ENCODE results near the gene SLC7A14.
A peak's percentile ranks its signal among the peaks of the same experiment; 100 is the strongest.

SLC7A14 gene

DNA sequence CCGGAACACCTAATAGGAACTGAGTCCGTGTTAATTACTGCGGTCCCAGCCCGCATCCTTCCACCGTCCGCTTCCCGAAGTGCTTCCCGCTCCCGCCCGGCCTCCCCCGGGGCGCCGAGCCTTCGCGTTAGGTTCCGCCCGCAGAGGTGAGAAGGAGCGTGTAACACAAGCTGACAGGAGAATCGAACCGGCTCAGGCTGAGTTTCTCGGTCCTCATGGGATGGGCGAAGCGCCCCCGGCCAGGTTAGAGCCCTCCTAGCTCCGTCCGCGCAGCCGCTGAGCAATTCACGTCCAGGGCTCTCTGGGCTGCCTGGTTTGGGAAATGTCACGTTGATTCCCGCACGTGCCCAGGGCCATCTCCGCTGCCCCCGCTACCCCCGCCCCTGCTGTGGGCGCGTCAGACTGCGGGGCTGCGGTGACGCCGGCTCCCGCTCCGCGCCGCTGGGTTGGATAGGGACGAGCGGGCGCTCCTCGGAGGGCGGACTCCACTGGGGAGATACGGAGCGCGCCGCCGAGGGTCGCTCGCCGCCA, 166.3 kb downstream of the SLC7A14 start:
- no peak for DNase-seq (ENCODE audit: low read depth)
- no peak overlapping the region for H3K4me3 ChIP-seq (ENCODE audit: low read depth, low read length)
- TF ChIP-seq MYC (IDR thresholded peaks at IDR 0.05; ENCODE audit: low read depth, low read length) (no peak), POLR2A (IDR thresholded peaks at IDR 0.05; ENCODE audit: extremely low read depth, insufficient read length) (no peak), CTCF (IDR thresholded peaks at IDR 0.05; ENCODE audit: low read depth, low read length) (no peak)
- TF ChIP-seq, protein P1, sequence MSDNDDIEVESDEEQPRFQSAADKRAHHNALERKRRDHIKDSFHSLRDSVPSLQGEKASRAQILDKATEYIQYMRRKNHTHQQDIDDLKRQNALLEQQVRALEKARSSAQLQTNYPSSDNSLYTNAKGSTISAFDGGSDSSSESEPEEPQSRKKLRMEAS (IDR thresholded peaks at IDR 0.05; ENCODE audit: low read depth, low read length): no peak

DNA sequence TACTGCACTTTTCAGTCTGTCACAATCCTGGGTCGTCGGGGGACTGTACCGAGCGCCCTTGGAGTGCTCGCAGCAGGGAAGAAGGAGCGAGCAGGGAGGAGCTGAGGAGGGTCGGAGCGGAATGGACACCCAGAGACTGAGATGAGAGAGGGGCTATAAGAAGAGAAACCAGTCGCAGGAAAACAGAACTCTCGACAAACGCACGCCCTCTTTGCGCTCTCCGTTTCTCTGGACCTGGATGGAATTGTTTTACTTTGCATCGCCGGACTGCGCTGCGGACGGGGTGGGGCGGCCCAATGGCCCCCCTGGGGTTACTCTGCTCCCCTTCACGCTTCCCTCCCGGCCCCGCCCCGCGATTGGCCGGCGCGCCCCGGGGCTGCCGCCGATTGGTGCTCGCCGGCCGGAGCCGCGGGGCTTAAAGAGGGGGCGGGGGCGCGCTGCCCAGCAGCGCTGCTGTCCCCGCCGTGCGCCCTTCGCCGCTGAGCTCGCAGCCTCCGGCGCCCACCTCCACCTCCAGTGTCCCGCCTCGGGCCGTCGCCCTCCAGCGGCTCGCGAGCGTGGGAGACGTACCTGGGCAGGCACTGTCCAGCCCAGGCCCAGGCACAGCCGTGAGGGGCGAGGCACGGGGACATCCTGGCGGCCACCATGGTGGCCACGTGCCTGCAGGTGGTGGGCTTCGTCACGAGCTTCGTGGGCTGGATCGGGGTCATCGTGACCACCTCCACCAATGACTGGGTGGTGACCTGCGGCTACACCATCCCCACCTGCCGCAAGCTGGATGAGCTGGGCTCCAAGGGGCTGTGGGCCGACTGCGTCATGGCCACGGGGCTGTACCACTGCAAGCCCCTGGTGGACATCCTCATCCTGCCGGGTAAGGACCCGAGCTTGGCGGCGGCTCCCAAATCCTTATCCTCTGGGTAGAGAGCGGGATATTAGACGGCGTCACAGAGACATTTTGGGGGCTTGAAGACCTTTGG, 167.2 kb downstream of the SLC7A14 start, which contains the start of gene CLDN11:
Gene CLDN11 (plus strand): TSS at position 447 of the 977 bp plus-strand sequence. CDS start 199 bp downstream, at position 646.
- H3K4me3 ChIP-seq (ENCODE audit: low read depth, low read length): no peak within 1 kb of the TSS
- no peak for DNase-seq (ENCODE audit: low read depth)
- TF ChIP-seq MYC (IDR thresholded peaks at IDR 0.05; ENCODE audit: low read depth, low read length) (no peak), CTCF (IDR thresholded peaks at IDR 0.05; ENCODE audit: low read depth, low read length) (no peak), POLR2A (IDR thresholded peaks at IDR 0.05; ENCODE audit: extremely low read depth, insufficient read length) (no peak)
- TF ChIP-seq, protein P1 (IDR thresholded peaks at IDR 0.05; ENCODE audit: low read depth, low read length): no peak

- no peak for DNase-seq (ENCODE audit: low read depth)
- no peak overlapping the region for H3K4me3 ChIP-seq (ENCODE audit: low read depth, low read length)
- no peak for TF ChIP-seq POLR2A (IDR thresholded peaks at IDR 0.05; ENCODE audit: extremely low read depth, insufficient read length)
- TF ChIP-seq MYC (IDR thresholded peaks at IDR 0.05; ENCODE audit: low read depth, low read length): no peak
- TF ChIP-seq, protein P1 (IDR thresholded peaks at IDR 0.05; ENCODE audit: low read depth, low read length): no peak
- no peak for TF ChIP-seq CTCF (IDR thresholded peaks at IDR 0.05; ENCODE audit: low read depth, low read length)
Observed at GRCh38 chr3:170417090-170417489, 168.8 kb downstream of the SLC7A14 start.

GRCh38 chr3:170414202-170414663, 171.6 kb downstream of the SLC7A14 start:
- TF ChIP-seq, protein P1 (IDR thresholded peaks at IDR 0.05; ENCODE audit: low read depth, low read length): no peak
- TF ChIP-seq CTCF (IDR thresholded peaks at IDR 0.05; ENCODE audit: low read depth, low read length) (peak; percentile 98), POLR2A (IDR thresholded peaks at IDR 0.05; ENCODE audit: extremely low read depth, insufficient read length) (no peak)
- DNase-seq (ENCODE audit: low read depth): peak; percentile 66
- no peak overlapping the region for H3K4me3 ChIP-seq (ENCODE audit: low read depth, low read length)

DNA sequence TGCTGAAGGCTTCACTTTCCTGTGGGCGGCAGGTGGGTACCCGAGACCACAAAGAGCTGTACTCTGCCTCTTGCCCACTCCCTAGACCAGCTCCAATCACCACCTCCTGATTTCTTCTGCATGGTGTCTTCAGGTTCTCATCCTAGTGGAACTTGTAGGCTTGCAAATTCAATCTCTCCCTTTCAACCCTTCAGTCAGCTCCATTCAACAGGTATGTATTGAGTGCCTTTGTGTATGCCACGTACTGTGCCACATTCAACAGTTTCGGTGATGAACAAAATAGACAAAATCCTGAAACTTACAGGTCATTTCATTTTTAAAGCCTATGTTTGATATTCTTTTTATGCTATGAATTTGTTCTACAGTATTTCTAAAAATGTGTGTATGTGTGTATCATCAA, 172.6 kb downstream of the SLC7A14 start:
- no peak for DNase-seq (ENCODE audit: low read depth)
- TF ChIP-seq POLR2A (IDR thresholded peaks at IDR 0.05; ENCODE audit: extremely low read depth, insufficient read length) (no peak), MYC (IDR thresholded peaks at IDR 0.05; ENCODE audit: low read depth, low read length) (no peak)
- TF ChIP-seq, protein P1 (IDR thresholded peaks at IDR 0.05; ENCODE audit: low read depth, low read length): no peak

More for the DNA sequence above, 172.6 kb downstream of the SLC7A14 start:
- no peak overlapping the region for H3K4me3 ChIP-seq (ENCODE audit: low read depth, low read length)

All from NB4 (cell line).